Measurements from ENCODE around the gene GINS1.

DNA sequence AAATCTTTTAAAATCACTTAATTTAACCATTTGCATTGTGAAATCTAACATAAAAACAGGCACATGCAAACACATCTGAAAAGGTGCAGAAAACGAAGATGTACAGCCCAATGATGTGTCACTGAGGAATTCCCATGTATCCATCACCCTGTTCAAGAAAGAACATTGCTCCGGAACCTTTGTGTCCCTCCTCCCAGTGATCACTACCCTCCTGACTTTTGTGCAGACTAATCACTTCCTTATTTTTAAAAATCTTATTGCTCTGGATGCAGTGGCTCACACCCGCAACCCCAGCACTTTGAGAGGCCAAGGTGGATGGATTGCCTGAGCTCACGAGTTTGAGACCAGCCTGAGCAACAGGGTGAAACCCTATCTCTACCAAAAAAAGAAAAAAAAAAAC is 14.6 kb downstream of the GINS1 start:
- no peak for TF ChIP-seq POLR2AphosphoS5 (IDR thresholded peaks at IDR 0.05; ENCODE audit: low read depth, low read length)
- no peak for TF ChIP-seq TAF1 (IDR thresholded peaks at IDR 0.05; ENCODE audit: low read depth, low read length)
- no peak for TF ChIP-seq POLR2A (IDR thresholded peaks at IDR 0.05; ENCODE audit: low read depth, low read length)
- TF ChIP-seq SPI1 (IDR thresholded peaks at IDR 0.05; ENCODE audit: low read depth, low read length) = no peak; the same call in 1 of the 2 replicates
- no peak for TF ChIP-seq POU2F2 (IDR thresholded peaks at IDR 0.05; ENCODE audit: low read depth, low read length)

All from GM12891 (cell line).